DMS 273 (cell line): ENCODE data around the gene CRYGN.
A peak's percentile ranks its signal among the peaks of the same experiment; 100 is the strongest.

Source experiments
- DNase-seq: peaks from one replicate; lab custom pipeline; 2025; ENCODE audit not compliant: unreplicated experiment; lab: John Stamatoyannopoulos, UW

Gene CRYGN

DNA sequence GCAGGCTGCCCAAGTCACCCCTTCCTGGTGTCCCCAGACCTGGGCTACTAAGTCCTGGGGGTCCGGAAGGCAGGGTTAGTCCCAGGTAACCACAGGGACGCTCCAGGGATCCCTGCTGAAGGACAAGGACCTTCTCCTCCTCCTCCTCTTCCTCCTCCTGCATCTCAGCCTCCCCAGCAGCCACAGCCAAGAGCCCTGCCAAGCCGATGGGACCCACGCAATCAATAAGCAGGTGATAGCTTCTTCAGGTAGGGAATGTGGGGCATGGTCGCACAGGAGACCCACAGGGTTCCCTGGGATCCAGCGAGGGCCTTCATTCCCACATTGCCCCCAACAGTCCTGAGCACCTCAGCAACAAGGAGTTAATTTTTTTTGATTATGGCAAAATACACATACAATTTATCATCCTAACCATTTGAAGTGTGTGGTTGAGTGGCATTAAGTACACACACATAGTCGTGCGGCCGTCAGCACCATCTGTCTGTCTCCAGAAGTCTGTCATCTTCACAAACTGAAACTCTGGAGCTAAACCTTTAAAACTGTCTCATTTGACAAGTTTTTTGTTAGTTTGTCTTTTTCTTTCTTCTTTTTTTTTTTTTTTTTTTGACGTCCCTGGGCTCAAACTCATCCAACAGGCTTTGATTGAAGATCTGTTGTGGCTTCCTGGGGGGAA, 12.1 kb downstream of the CRYGN start:
- peak; percentile 71 for DNase-seq

DNA sequence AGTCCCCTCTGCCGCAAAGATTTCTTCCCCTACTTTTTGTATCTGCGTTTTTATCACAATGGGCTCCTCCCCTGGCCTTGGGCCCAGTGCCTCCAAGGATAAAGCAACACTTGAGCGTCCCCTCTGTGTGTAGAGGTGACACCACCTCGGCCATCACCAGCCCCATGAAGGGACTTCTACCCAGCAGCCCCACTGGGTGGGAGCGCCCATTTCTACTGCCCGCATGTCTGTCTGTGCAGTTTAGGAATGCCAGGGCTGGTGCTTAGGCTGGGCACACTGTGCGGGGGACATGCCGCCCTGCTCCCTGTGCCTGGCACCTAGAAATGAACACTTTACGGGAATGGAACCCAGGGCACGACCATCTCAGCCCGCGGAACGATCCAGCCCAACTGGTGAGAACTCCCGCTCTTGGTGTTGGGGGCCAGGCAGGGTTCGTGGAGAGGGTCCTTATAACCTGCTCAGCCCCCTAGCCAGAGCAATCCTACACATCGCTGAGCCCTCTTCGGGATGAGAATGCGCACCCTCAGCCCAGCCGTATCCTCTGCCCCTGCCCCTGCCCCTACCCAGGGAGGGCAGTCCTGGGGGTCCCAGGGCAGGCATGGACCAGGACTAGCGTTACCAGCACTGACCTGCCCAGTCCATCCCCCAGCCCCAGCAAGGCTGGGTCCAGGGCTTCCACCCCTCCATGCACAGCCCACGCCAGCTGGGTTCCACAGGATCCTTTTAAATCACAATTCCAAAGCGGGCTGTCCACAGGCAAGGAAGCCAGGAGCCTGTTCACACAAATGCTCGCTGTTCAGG, 12.8 kb downstream of the CRYGN start:
- DNase-seq, result no peak

DNA sequence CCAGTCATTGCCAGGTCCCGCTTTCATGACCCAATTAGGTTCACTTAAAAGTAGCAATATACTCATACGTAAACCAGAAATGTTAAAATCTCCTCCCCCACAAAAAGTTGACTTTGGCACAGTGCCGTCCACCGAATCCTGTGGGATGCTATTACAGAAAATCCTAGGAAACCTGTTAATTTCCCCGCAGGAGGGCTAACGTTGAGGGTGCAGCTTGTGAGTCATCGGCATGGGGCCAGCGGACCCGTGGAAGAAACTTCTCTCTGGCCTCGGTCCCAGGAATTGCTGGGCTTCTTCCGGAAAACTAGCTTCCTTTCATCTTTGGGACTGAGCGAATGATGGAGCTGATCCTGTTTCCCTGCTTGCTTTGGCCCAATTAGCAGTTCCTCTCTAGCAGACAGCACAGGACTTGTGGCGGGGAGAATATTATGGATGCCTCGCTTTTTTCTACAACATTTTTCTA, 13.5 kb downstream of the CRYGN start:
- peak; percentile 86 for DNase-seq

DNA sequence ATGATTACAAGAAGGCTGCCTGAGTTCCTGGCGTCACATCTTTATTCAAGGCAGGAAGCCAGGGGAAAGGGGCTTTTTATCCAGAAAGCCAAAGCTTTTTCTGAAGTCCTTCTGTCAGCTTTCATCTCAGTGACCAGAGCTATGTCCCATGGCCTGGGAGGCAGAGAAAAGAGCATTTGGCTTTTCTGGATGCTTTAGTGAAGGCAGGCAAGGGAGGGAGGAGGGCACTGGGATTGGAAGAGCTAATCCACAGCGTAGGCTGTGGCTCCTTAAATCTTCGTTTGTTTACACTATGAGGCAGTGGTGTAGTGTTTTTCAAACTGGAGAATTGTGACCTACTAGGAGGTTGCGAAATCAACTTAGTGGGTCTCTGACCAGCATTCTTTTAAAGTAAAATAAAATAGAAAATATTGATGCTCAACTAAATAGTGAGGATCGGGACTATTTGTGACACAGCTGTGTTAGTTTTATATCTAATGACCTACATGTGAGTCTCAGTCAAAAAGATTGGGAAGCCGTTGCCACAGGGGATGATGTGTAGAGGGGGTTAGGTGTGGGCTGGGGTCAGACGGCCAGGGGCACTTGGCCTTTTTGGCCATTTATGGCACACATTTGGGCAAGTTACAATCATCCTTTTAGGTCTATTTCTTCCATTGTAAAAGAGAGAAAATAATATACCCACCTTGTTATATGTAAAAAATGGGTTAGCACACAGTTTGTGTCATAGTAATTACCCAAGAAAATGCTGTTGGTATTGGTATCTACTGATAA, 14.1 kb downstream of the CRYGN start:
- no peak for DNase-seq

DNA sequence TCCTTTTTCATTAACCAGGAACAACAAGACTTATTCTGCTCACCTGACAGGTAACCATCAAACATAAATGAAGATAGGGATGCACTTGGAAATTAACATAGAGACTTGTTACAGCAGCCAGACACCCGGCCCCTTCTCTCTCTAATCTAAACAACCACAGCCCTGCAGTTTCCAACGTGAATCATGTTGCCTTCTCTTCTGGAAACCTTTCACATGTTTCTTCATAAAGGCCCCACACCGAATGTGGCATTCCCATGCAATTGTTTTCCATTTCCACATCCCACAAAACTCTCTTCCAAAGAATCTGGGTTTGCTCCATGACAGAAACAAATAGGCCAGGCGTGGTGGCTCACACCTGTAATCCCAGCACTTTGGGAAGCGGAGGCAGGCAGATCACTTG, 15.1 kb downstream of the CRYGN start:
- DNase-seq, result no peak

DNA sequence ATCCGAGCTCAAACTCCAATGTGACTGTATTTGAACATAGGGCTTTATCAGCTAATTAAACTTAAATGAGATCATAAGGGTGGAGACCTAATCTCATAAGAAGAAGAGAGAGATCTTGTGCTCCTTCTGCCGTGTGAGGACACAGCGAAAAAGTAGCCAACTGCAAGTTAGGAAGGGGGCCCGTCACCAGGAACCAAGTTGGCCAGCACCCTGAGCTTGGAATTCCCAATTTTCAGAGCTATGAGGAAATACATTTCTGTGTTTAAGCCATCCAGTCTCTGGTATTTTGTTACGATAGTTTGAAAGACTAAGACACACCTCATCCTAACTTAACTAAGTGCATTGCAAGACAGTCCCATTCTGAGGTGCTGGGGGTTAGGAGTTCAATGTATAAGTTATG, 16.0 kb downstream of the CRYGN start:
- no peak for DNase-seq

DNA sequence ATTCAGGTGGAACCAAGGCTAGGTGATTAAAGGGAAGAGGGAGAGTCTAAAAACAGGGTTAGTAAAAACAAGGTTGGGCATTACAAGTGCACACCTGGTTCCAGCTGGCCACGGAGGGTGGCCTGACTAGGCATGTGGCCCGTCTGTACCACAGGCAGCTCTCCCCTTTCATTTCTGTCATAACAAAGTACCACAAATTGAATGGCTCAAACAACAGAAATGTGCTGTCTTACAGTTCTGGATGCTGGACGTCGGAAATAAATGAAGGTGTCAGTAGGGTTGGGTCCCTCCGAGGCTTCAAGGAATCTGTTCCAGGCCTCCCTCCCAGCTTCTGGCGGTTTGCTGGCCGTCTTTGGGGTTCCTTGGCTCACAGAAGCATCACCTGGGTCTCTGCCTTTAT, 16.7 kb downstream of the CRYGN start:
- DNase-seq, result no peak

DNA sequence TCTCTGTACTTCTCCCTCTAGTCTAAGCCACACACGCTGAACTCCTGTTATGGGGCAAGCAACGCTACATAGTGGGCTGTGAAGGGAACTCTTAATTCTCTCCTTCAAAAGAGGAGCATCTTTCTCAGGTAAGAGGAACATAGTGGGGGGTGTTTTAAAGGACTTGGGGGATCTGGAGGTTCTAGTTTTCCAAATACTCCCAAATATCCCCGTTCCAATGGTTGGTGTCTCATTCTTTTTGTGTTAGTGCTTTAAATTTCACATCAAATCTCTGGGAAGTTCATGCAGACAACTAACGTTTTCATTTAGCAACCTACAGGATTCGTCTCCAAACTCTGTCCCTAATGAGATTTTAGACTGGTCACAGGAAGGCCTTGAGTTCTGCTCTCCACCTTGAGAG, 17.7 kb downstream of the CRYGN start:
- DNase-seq, result no peak

DNA sequence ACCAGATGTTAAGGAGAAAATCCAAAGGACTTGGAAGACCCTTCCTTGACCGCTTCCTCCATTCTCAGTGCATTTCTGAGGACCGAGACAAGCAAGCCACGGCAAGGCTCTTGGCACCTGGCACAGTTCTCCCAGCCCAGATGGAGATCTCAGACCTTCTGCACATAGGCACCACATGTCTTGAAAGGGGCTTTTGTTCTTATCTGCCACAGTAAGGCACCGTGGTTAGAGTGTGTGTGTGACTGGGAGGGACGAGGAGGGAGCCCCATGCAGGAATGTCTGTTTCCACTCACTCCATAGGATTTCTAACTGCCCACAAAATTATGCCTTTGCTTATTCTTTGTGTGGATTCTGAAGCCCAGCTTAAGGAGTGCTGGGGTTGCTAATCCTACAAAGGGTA, 19.8 kb downstream of the CRYGN start:
- DNase-seq, result peak; percentile 65

DNA sequence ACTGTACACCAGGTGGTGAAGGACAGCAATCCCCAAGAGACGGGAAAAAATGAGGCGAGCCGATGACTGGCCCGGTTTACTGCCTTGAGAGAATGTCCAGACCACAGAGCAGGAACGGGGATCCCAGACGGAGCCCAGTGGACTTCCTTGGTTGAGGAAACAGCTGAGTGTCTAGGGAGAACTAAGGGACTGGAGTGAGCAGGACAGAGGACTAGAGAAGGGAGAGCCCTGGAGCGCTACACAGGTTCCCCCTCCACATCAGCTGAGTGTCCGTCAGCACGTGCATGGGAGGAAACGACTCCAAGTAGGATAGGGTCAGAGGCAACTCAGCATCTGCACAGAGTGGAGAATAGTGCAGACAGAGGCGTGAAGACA, 23.0 kb downstream of the CRYGN start:
- DNase-seq, result no peak

DNA sequence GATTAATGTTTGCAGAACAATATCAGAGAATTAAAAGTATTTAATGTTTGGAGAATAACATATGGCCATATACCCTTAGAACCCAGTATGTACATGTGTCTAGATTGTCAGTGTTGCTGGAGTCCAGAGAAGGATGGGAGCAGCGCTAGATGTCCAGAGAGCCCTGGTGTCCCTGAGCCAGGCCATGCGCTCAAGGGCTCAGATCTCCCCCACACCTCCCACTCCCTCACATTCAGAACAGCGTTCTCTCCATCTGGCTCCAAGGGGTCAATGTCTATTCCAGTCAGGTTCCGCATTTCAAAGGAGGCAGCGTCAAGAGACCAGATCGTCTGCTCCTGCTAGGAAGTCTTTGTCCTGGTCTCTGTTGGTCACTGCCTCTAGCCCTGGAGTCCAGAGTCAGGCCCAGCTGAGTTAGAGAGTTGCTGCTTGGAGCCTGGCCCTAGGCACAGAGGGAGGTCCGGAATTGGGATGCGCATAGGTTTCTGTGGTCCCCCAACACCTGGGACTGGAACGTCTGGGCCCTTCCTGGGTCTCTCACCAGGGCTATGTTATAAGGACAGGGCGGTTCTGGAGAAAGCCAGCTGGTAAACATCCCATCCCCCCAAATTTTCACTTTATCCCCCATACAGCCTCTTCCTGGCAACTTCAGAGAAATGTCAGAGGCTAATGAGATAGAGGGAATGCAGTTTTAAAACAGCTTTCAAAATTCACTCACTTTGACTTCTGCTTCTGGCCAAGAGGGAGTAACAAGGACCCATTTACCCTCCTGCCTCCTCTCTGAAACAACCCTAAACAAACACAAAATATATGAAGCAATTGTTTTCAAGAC, 23.6 kb downstream of the CRYGN start:
- no peak for DNase-seq

DNA sequence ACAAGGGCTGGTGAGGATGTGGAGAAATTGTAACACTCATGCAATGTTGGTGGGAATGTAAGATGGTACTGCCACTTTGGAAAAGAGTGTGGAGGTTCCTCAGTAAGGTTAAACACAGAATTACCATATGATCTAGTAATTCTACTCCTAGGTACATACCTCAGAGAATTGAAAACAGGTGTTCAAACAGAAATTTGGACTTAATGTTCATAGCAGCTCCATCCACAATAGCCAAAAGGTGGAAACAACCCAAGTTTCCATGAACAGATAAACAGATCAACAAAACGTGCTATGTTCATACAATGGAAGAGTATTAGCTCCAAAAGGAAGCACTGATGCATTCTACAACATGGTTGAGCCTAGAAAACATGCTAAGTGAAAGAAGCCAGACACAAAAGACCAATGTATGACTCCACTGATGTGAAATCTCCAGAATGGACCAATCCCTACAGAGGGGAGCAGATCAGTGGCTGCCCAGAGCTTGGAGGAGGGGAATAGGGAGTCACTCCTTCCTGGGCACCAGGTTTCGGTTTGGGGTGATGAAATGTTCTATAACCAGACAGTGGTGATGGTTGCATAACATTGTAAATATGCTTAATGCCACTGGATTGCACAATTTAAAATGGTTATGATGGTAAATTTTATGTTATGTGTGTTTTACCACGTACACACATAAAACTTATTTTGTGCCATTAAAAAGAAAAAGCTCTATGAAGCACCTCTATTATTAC, 24.4 kb downstream of the CRYGN start:
- DNase-seq, result no peak

DNA sequence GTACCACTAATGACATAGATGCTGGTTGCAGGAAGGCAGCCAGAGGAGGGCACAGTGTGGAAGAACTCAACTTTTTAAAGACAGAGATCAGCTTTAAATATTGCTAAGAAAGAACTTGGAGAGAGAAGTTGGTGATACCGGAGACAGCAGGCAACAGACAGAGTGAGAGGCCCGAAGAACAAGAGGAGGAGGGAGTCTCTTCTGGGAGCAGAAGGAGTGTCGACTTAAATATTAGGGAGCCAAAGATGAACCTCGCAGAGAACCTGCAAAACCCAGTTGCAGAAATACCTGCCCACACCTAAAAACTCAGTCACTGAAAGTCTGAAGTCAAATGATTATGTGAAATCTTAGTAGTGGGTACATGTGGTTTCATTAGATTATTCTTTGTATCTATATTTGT, 26.7 kb downstream of the CRYGN start:
- no peak for DNase-seq

DNA sequence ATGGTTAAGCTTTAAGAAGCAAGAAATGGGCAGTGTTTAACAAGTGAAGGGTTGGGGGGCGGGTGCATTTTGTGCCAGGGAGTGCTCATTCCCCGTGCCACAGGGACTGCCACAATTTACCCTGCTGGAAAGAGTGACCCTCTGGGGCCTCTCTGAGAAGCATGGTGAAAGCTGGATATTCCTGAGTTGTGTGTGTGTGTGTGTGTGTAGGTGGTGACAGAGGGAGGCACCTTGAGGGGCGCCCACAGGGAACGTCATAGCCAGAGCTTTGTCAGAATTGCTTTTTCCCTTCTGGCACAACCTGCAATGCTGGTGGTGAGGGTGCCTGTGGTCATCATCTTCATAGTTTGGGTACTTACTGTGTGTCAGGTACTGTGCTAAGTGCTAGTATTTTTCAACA, 27.6 kb downstream of the CRYGN start:
- DNase-seq, result no peak

DNA sequence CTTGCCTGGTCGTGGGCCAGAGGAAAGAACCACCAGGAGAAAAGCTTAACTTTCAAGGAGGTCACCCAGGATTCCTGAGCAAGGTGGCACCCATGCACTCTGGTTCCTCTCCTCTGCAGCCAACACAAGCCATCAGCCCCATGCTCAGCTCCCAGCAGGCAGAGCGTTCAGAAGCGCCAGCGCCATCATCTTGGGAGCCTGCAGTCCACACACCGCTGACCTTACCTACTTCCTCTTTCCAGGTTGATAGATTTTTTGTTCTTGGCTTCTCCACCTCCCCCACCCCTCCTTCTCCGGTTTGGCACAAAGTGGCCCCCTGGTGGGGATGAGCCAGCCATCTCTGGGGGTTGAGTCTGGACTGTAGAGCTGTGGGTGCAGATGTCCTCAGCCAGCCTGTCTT, 28.4 kb downstream of the CRYGN start:
- DNase-seq, result no peak

DNA sequence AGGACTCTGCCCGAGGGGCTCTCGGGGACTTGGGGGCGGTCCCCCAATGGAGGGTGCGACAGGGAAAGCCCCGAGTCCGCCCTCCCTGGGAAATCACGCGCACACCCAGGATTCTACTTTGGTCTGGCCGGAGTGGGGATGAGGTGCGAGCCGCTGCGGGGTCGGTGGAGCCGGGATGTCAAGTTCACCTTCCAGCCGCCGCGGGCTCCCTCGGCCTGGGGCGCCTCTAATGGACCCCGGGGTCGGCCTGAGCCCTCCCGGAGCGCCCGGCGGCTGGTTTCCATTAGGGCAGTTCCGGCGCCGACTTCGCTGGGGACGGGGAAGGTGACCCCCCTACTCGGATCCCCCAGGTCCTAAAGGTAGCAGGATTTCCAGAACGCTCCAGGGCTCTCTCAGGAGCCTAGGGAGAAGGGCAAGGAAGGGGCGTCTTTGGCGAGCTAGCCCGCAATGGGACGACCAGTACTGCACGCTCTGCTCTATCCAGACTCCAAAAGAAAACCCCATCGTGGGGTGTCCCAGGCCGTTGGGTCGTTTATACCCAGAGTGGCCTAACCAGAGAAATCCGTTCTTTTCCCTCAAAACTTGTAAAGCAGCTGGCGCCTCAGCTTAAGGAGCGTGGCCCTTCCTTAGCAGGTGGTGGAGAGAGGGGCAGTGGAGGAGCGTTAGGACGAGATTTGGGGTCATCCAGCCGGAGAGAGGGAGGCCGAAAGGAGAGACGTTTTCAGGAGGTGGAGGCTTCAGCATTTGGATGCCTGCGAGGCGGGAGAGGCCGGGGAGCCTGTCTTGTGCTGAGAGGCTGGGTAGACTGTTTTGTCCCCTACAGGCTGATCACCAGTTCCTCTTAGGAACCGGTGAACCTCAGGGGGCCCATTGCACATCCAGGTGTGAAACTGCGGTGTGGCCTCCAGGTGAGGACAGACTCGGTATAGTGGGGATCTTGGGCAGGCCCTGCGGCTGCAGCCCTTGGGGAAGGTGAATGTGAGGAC, 29.2 kb downstream of the CRYGN start:
- peak; percentile 57 for DNase-seq

DNA sequence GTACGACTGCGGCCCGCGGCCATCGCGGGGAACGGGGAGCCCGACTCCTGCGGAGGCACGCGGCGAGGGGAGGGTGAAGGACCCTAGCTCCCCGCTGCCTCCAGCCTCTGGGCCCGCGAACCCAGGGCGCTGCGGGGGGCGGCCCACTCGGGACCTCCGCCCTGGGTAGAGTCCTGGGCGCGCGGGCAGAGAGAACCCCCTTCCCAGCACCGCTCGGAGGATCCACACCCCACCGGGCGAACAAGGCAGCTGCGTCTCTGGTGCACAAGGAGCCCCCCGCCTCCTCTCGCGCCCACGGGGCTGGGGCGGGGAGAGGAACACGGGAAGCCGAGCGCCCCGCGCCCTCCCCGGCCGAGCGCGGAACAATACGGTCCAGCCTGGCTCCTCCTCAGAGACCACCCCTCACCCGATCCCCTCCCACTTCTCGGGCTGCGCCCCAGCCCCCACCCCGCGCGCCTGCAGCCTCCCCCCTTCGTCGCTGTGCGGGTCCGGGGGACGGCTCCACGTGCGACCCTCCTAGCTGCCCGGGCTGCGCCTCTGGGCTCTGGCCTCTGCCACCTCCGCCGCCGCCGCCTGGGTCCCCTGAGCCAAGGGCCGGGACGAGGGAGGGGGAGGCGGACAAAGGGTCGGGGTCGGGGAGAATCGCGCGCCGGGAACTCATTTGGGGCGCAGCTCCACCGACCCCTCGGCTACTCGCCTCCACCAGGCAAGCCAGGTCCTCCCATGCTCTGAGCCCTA, 30.1 kb downstream of the CRYGN start, which contains the start of gene WDR86:
TSS of gene WDR86 (minus strand) at position 372 of the 738 bp plus-strand sequence. CDS start 449 bp downstream, outside the sequence.
- DNase-seq, result peak; percentile 54
